ENCODE measurements around the gene LIN7A.
"Not testable (repeated sequence)": the region's sequence is repeated elsewhere in the genome, so short reads cannot be mapped to it uniquely, and the experiment has no call there.

The LIN7A gene

GRCh38 chr12:80925983-80926382 lies 11.8 kb downstream of the LIN7A start:
- DNase-seq (ENCODE audit: low read depth, low spot score): no peak
- H3K4me3 ChIP-seq (ENCODE audit: low read length): no peak overlapping the region

DNA sequence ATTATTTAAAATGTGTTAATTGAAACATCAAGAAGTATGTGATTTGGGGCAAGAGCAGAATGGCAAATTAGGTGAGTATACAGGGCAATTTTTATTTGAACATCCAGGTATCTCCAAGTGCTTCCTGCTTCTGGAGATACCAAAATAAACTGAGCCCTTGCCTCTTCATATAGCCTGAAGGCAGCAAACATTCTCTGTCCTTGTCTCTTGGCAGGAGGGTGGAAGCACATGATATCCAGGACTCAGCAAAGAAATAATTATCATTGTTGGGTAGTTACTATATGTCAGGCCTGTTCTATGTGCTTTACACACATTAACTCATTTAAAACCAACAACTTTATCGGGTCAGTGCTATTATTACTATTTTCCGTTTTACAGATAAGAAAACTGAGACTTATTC lies 12.5 kb downstream of the LIN7A start:
- H3K4me3 ChIP-seq (ENCODE audit: low read length): no peak overlapping the region
- DNase-seq (ENCODE audit: low read depth, low spot score): no peak

- no peak for DNase-seq (ENCODE audit: low read depth, low spot score)
- no peak overlapping the region for H3K4me3 ChIP-seq (ENCODE audit: low read length)
Measured at GRCh38 chr12:80924437-80924836, 13.3 kb downstream of the LIN7A start.

- no peak for DNase-seq (ENCODE audit: low read depth, low spot score)
- no peak overlapping the region for H3K4me3 ChIP-seq (ENCODE audit: low read length)
Measured at GRCh38 chr12:80920006-80920405, 17.7 kb downstream of the LIN7A start.

DNA sequence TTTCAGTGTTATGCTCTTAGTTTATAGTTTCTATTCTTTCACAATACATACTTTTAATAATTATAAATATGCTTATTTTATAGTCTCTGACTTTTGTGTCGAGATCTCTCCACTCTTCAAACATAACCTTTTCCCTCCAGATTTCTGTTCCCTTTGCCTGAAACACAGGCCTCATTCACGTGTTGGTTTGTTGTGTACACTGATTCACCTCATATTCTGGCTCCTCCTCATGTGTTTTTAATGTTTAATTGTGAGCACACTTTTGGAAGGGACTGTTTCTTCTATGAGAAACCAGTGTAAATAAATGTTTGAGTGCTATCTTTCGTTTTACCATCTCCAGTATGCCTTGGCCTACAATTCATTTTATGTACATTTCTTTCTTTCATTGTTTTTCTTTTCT lies 20.1 kb downstream of the LIN7A start:
- no peak overlapping the region for H3K4me3 ChIP-seq (ENCODE audit: low read length)
- no peak for DNase-seq (ENCODE audit: low read depth, low spot score)

- no peak for DNase-seq (ENCODE audit: low read depth, low spot score)
- no peak overlapping the region for H3K4me3 ChIP-seq (ENCODE audit: low read length)
Measured at GRCh38 chr12:80912901-80913770, 24.6 kb downstream of the LIN7A start.

DNA sequence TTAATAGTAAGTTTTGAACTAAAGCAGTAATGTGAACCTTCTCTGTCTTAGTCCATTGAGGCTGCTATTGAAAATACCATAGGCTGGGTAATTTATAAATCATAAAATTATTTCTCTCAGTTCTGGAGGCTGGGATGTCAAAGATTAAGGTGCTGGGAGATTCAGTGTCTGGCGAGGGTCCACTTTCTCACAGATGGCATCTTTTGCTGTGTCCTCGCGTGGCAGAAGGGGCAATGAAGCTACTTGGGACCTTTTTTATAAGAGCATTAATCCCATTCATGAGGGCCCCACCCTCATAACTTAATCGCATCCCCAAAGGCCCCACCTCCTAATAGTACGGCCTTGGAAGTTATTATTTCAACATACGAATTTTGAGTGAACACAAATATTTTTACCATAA lies 28.4 kb downstream of the LIN7A start:
- no peak for DNase-seq (ENCODE audit: low read depth, low spot score)
- H3K4me3 ChIP-seq (ENCODE audit: low read length): no peak overlapping the region

- H3K4me3 ChIP-seq (ENCODE audit: low read length): no peak overlapping the region
- no peak for DNase-seq (ENCODE audit: low read depth, low spot score)
Measured at GRCh38 chr12:80902711-80903110, 35.0 kb downstream of the LIN7A start.

- no peak overlapping the region for H3K4me3 ChIP-seq (ENCODE audit: low read length)
Measured at GRCh38 chr12:80901661-80902060, 36.1 kb downstream of the LIN7A start.

GRCh38 chr12:80895240-80895639 lies 42.5 kb downstream of the LIN7A start:
- no peak overlapping the region for H3K4me3 ChIP-seq (ENCODE audit: low read length)
- DNase-seq (ENCODE audit: low read depth, low spot score): no peak

More at GRCh38 chr12:80901661-80902060, 36.1 kb downstream of the LIN7A start:
- DNase-seq (ENCODE audit: low read depth, low spot score): no peak

GRCh38 chr12:80894179-80894578 lies 43.6 kb downstream of the LIN7A start:
- DNase-seq (ENCODE audit: low read depth, low spot score): no peak
- no peak overlapping the region for H3K4me3 ChIP-seq (ENCODE audit: low read length)

DNA sequence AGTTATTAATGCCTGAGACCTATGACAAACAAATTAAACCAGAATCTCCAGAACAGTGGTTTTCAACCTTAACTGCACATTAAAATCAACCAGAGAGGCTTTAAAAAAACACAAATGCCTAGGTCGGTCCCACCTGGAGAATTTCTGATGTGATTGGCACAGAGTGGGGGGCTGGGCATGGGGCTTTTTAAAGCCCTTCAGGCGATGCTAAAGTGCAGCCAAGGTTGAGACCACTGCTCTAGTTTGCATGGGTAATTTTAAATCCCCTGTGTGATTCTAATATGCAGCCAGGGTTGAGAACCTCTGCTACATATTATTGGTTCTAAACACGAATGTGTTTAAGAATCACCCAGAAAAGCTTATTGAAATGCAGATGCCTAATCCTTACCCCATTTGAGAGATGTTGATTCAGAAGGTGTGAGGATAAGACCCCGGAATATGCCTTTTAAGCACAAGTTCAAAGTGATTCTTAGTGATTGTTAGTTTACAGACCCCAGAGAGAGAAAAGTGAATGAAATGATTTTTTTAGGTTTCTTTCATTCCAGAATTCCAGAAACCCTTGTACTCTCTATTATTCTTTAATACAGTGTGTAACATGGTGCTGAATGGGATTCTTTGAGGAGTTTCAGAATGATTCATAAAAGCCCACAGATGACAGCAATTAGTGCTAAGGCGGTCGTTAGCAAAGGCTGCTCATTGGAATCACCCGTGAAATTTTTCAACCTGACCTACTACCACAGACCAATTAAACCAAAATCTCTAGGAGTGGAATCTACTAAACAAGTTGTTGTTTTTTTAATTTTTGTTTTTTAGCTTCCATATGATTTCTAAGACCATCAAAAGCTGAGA lies 44.9 kb downstream of the LIN7A start:
- no peak for DNase-seq (ENCODE audit: low read depth, low spot score)
- no peak overlapping the region for H3K4me3 ChIP-seq (ENCODE audit: low read length)

- H3K4me3 ChIP-seq (ENCODE audit: low read length): no peak overlapping the region
- DNase-seq (ENCODE audit: low read depth, low spot score): no peak
Measured at GRCh38 chr12:80884651-80885050, 53.1 kb downstream of the LIN7A start.

DNA sequence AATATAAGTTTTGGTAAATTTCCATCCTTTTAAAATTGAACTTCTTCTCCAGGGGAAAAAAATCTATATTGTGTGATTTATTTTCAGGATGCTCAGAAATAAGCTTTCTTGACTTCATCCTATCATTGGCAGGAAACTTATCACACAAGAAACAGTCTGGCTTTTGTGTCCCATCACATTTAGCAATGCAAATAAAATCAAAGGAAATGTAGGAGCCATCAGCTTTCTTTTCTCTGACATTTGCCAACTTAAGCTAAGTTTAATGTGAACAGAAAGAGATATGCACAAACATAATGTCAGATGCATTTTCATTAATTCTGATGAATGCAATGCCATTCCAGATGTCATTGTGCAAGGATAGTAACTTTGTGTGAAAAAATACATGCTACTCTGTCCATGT lies 56.6 kb downstream of the LIN7A start:
- no peak for DNase-seq (ENCODE audit: low read depth, low spot score)
- no peak overlapping the region for H3K4me3 ChIP-seq (ENCODE audit: low read length)

DNA sequence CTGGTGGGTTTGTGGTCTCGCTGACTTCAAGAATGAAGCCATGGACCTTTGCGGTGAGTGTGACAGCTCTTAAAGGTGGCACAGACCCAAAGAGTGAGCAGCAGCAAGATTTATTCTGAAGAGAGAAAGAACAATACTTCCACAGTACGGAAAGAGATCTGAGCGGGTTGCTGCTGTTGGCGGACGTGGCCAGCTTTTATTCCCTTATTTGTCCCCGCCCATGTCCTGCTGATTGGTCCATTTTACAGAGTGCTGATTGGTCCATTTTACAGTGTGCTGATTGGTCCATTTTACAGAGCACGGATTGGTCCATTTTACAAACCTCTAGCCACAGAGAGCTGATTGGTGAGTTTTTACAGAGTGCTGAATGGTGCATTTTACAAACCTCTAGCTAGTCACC lies 59.3 kb downstream of the LIN7A start:
- not testable (repeated sequence) for DNase-seq (ENCODE audit: low read depth, low spot score); H3K4me3 ChIP-seq (ENCODE audit: low read length)

- no peak overlapping the region for H3K4me3 ChIP-seq (ENCODE audit: low read length)
- DNase-seq (ENCODE audit: low read depth, low spot score): no peak
Measured at GRCh38 chr12:80877721-80878265, 59.9 kb downstream of the LIN7A start.

DNA sequence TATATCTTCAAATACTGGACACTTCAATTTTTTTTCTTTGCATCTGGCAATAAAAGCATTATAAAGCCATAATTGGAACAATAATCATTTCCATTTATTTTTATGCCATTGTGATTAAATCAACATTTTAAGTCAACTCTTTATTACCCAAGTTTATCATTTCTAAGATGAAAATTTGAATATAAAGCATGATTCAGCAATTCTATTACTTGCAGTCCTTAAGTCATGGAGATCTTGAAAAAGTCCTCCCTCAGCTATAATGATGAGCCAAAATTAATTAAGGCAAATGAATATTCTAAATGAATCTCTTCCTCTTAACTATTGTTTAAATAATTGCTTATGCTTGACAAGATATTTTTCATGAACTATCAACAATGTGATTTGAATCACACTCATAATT lies 65.7 kb downstream of the LIN7A start:
- no peak for DNase-seq (ENCODE audit: low read depth, low spot score)
- H3K4me3 ChIP-seq (ENCODE audit: low read length): no peak overlapping the region

DNA sequence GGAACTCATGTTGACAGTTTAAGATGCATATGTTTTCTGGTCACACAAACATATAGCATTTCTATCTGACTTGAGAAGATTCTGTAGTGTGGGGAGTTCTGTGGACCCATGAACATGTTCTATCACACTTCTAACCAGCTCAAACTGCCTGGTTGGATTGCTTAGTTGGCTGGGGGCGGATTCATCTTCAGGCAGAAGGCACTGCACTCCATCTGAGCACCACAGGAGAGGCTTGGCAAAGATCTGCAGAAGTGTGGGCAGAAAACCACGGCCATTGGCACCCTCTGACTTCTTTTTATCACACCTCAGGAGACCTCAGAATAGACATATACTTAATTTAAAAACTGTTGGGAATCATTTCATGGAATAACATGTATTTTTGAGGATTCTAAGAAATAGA lies 68.5 kb downstream of the LIN7A start:
- H3K4me3 ChIP-seq (ENCODE audit: low read length): no peak overlapping the region
- no peak for DNase-seq (ENCODE audit: low read depth, low spot score)

DNA sequence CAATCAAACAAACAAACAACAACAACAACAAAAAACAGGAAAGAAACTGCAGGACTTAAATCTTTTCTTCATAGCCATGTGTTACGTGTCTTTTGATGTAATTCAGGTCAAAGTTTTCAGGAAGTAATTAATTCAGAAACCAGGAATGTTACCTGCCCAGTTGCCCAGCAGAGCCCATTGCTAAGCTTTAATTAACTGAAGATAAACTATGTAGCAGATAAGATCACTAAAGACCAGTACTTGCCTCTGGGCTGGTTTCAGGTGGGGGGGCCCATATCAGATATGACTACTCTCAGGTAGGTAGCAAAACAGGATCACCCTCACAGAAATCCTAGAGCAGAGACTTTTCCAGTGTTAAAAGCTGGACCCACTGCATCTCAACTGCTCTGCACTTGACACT lies 69.2 kb downstream of the LIN7A start:
- no peak overlapping the region for H3K4me3 ChIP-seq (ENCODE audit: low read length)
- DNase-seq (ENCODE audit: low read depth, low spot score): no peak

GRCh38 chr12:80867941-80868340 lies 69.8 kb downstream of the LIN7A start:
- no peak for DNase-seq (ENCODE audit: low read depth, low spot score)
- H3K4me3 ChIP-seq (ENCODE audit: low read length): no peak overlapping the region
